H1 (cell line): Measurements from ENCODE around the gene TADA2B. TPM values are rescaled to one million over a fixed set of nuclear protein-coding genes. Genes with fewer than 3 reads are reported as not detected.

Source experiments
- CTCF ChIA-PET: fragments of 300-600 bp; sonication (Branson Sonifier 250); formaldehyde crosslinking; loops from one replicate; lab custom pipeline; 2021; ENCODE audit not compliant: partially characterized antibody; lab: Charles Lee
- POLR2A ChIA-PET: fragments of 300-600 bp; sonication (Branson Sonifier 250); formaldehyde crosslinking; loops from one replicate; lab custom pipeline; 2021; ENCODE audit warnings: inconsistent platforms; ENCODE audit not compliant: partially characterized antibody; lab: Charles Lee
- DNase-seq, 2 experiments: peaks; one replicate each; pipeline versions ENCODE4 v3.0.0 to v3.0.0-alpha.2; 2010 to 2022; ENCODE audit warnings: low spot score in 2 of 2, low read depth in 1 of 2, mixed read lengths in 1 of 2
- FAIRE-seq: peaks from 2 replicates; lab custom pipeline; 2011; peaks lifted over from hg19 to GRCh38; lab: Jason Lieb, UNC
- H2AFZ ChIP-seq: 2 replicates; pipeline ENCODE4 v1.8.1; 2012; ENCODE audit warnings: low read length, inconsistent platforms
- H2AK5ac ChIP-seq: 2 replicates; pipeline ENCODE4 v1.6.1; 2013; ENCODE audit warnings: low read depth, low read length
- H2BK120ac ChIP-seq: replicated peaks from 2 replicates; pipeline ENCODE3; 2013; ENCODE audit warnings: low read depth, low read length, inconsistent platforms
- H2BK12ac ChIP-seq: 2 replicates; pipeline ENCODE4 v1.6.1; 2013; ENCODE audit warnings: low read depth, low read length
- H2BK15ac ChIP-seq: 2 replicates; pipeline ENCODE4 v1.6.1; 2013; ENCODE audit warnings: low read length
- H2BK20ac ChIP-seq: 2 replicates; pipeline ENCODE4 v1.6.1; 2013; ENCODE audit warnings: low read length
- H2BK5ac ChIP-seq: 2 replicates; pipeline ENCODE4 v1.6.1; 2013; ENCODE audit warnings: low read depth, low read length
- H3K14ac ChIP-seq: 2 replicates; pipeline ENCODE4 v1.6.1; 2013; ENCODE audit warnings: inconsistent platforms; ENCODE audit not compliant: insufficient read length
- H3K18ac ChIP-seq: 2 replicates; pipeline ENCODE4 v1.6.1; 2013; ENCODE audit warnings: low read length; ENCODE audit errors: extremely low read depth
- H3K23ac ChIP-seq: 2 replicates; pipeline ENCODE4 v1.6.1; 2013; ENCODE audit warnings: inconsistent platforms; ENCODE audit not compliant: insufficient read length
- H3K23me2 ChIP-seq: 2 replicates; pipeline ENCODE4 v1.6.1; 2013; ENCODE audit warnings: low read depth, low read length
- H3K27ac ChIP-seq: 2 replicates; pipeline ENCODE4 v1.6.1; 2011; ENCODE audit warnings: low read depth, low read length, inconsistent platforms
- H3K27me3 ChIP-seq, 4 experiments: replicated peaks in 1 of 4; 1 replicate in 1 of 4; 2 replicates in 3 of 4; pipeline versions ENCODE4 v1.6.1 to v1.8.1; 2011 to 2013; ENCODE audit warnings: low read length in 3 of 4, mild to moderate bottlenecking in 3 of 4, inconsistent platforms in 2 of 4, mixed read lengths in 2 of 4, moderate library complexity in 1 of 4; ENCODE audit not compliant: control insufficient read depth in 3 of 4, insufficient read depth in 3 of 4; ENCODE audit errors: extremely low read depth in 1 of 4
- H3K36me3 ChIP-seq, 4 experiments: 2 replicates each; pipeline versions ENCODE4 v1.6.1 to v1.8.1; 2011 to 2013; ENCODE audit warnings: mild to moderate bottlenecking in 4 of 4, low read length in 3 of 4, moderate library complexity in 2 of 4, control low read depth in 1 of 4, inconsistent platforms in 1 of 4; ENCODE audit not compliant: insufficient read depth in 4 of 4, control insufficient read depth in 2 of 4
- H3K4ac ChIP-seq: replicated peaks from 2 replicates; pipeline ENCODE3; 2013; ENCODE audit warnings: low read length, low read depth, mixed read lengths, inconsistent platforms; ENCODE audit not compliant: insufficient read length
- H3K4me1 ChIP-seq, 4 experiments: replicated peaks in 1 of 4; 1 replicate in 1 of 4; 2 replicates in 3 of 4; pipeline versions ENCODE4 v1.6.1 to v1.8.1; 2011 to 2013; ENCODE audit warnings: low read length in 3 of 4, inconsistent platforms in 2 of 4, mixed read lengths in 1 of 4; ENCODE audit not compliant: insufficient read depth in 4 of 4, control insufficient read depth in 3 of 4
- H3K4me2 ChIP-seq, 2 experiments: 2 replicates each; pipeline versions ENCODE4 v1.6.1 to v1.8.1; 2011 to 2013; ENCODE audit warnings: low read depth in 2 of 2, low read length in 2 of 2, control low read depth in 1 of 2, inconsistent platforms in 1 of 2, mild to moderate bottlenecking in 1 of 2; ENCODE audit not compliant: insufficient read depth in 1 of 2
- H3K4me3 ChIP-seq, 4 experiments: fragments of 200-600, 300-600 bp in 1 of 4; sonication (generic), shearing (Covaris generic), sonication (Bioruptor Twin) in 1 of 4; 2 replicates each; pipeline versions ENCODE4 v1.5.1 to v1.8.1; 2011 to 2016; ENCODE audit warnings: low read length in 4 of 4, low read depth in 3 of 4, control low read depth in 2 of 4, inconsistent platforms in 2 of 4, mild to moderate bottlenecking in 2 of 4, mixed read lengths in 1 of 4, moderate library complexity in 1 of 4; ENCODE audit not compliant: insufficient read depth in 2 of 4; ENCODE audit errors: extremely low read depth in 1 of 4
- H3K56ac ChIP-seq: replicated peaks from 2 replicates; pipeline ENCODE3; 2013; ENCODE audit warnings: low read depth, mild to moderate bottlenecking, mixed read lengths, low read length, inconsistent platforms; ENCODE audit not compliant: insufficient read length
- H3K79me1 ChIP-seq: 2 replicates; pipeline ENCODE4 v1.6.1; 2013; ENCODE audit warnings: low read depth, low read length, control low read depth
- H3K79me2 ChIP-seq, 2 experiments: 2 replicates each; pipeline versions ENCODE4 v1.6.1 to v1.8.1; 2012 to 2013; ENCODE audit warnings: low read length in 2 of 2, mild to moderate bottlenecking in 2 of 2, inconsistent platforms in 1 of 2; ENCODE audit not compliant: insufficient read depth in 2 of 2, control insufficient read depth in 1 of 2
- H3K9ac ChIP-seq, 4 experiments: replicated peaks in 1 of 4; 1 replicate in 1 of 4; 2 replicates in 3 of 4; pipeline versions ENCODE4 v1.6.1 to v1.8.1; 2011 to 2013; ENCODE audit warnings: low read depth in 3 of 4, low read length in 3 of 4, control low read depth in 2 of 4, mild to moderate bottlenecking in 2 of 4, moderate library complexity in 2 of 4, inconsistent platforms in 1 of 4; ENCODE audit errors: extremely low read depth in 1 of 4
- H3K9me3 ChIP-seq, 2 experiments: 2 replicates each; pipeline versions ENCODE4 v1.6.1 to v1.8.1; 2012 to 2013; ENCODE audit warnings: mild to moderate bottlenecking in 2 of 2, moderate library complexity in 2 of 2, control low read depth in 1 of 2, inconsistent platforms in 1 of 2, low read depth in 1 of 2, low read length in 1 of 2, mixed read lengths in 1 of 2; ENCODE audit not compliant: insufficient read depth in 2 of 2
- H4K20me1 ChIP-seq, 2 experiments: replicated peaks in 1 of 2; 2 replicates each; pipeline versions ENCODE3 to v1.8.1; 2011 to 2013; ENCODE audit warnings: inconsistent platforms in 2 of 2, low read length in 2 of 2, mild to moderate bottlenecking in 1 of 2; ENCODE audit not compliant: insufficient read depth in 2 of 2, control insufficient read depth in 1 of 2
- H4K5ac ChIP-seq: 2 replicates; pipeline ENCODE4 v1.6.1; 2013; ENCODE audit warnings: low read length, low read depth, mixed read lengths, inconsistent platforms; ENCODE audit not compliant: insufficient read length
- H4K8ac ChIP-seq: 2 replicates; pipeline ENCODE4 v1.8.0; 2013; ENCODE audit warnings: mild to moderate bottlenecking, moderate library complexity, low read length, inconsistent platforms; ENCODE audit not compliant: insufficient read depth; ENCODE audit errors: extremely low read depth
- H4K91ac ChIP-seq: replicated peaks from 2 replicates; pipeline ENCODE3; 2013; ENCODE audit warnings: low read length, mixed read lengths, inconsistent platforms; ENCODE audit not compliant: insufficient read length
- NANOG ChIP-seq: IDR thresholded peaks from 2 replicates; pipeline ENCODE4 v1.6.1; 2011; ENCODE audit warnings: low read length, low read depth, mild to moderate bottlenecking, inconsistent platforms; ENCODE audit not compliant: insufficient read depth, poor library complexity, severe bottlenecking
- RFX5 ChIP-seq: IDR thresholded peaks from 2 replicates; pipeline ENCODE4 v1.6.1; 2011; ENCODE audit warnings: low read depth, low read length, improper control_type of control experiment, borderline replicate concordance
- SP4 ChIP-seq: IDR thresholded peaks from 2 replicates; pipeline ENCODE4 v1.6.1; 2012; ENCODE audit warnings: low read length, inconsistent platforms
- WGBS, 2 experiments: shearing (Covaris generic) in 1 of 2; methylation state at CpG; one replicate each; pipeline versions ENCODE4 v1.1.6 to v1.1.7; 2013 to 2015; ENCODE audit warnings: low lambda C conversion rate in 2 of 2, mixed read lengths in 2 of 2, inconsistent platforms in 1 of 2, low coverage in 1 of 2, missing lambda C conversion rate in 1 of 2; ENCODE audit not compliant: insufficient replicate concordance in 2 of 2, insufficient coverage in 1 of 2, insufficient read length in 1 of 2; ENCODE audit errors: extremely low coverage in 1 of 2, missing lambda C conversion rate in 1 of 2; 5-methylcytosine and 5-hydroxymethylcytosine counted together
- polyA plus RNA-seq, 7 experiments: library from polyadenylated mRNA; depleted of rRNA in 3 of 7; stranded (reverse) in 5 of 7; unstranded in 2 of 7; fragments of >200 nt in 5 of 7; fragments of 200-250 nt in 2 of 7; gene quantifications; 1 replicate in 5 of 7; 2 replicates in 1 of 7; 4 replicates in 1 of 7; pipeline versions ENCODE4 v1.2.1 to v1.2.3, GENCODE V29; 2011 to 2013; ENCODE audit warnings: missing spikeins in 2 of 7, mixed read lengths in 2 of 7
- total RNA-seq: library from RNA; stranded (reverse); fragmentation: NEBNext Ultra II Directional; extraction: Animal tissue kit (Norgen Biotek cat#: 25700); gene quantifications from 2 replicates; pipeline ENCODE4 v1.2.1, GENCODE V29; 2021

Gene TADA2B
- total and polyA plus RNA-seq, 2 of the 8 experiments (the other 6 are each of a cell fraction or from before 2014, with no cell fraction given) = 5.7 to 12.1 TPM

DNA sequence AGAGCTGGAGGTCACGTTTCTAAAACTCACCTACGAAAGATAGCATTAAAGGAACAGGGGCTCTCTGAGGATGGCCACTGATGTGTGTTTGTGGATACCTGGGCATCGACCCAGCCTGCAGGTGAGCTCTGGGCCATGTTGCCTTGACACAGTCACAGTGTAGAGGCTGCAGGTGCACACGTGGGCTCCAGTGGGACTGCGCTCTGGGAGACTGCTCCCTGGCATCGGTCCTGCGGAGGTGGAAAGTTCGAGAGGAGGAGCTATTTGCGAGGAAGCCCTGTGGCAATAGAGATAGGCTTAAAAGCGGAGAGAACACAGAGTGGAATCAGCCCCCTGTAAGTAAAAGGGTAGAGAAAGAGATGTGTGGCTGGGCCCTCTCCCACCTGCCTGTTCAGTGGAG lies 12.3 kb upstream of the TADA2B start:
- no peaks in the 10 kb centered on the region for H3K9me3 ChIP-seq
- 0 out of 2 replicates have a peak, but pooled peaks cover 3% of the 10 kb centered on the region for H3K79me1 ChIP-seq
- no peak overlapping the region for H3K9ac ChIP-seq
- no peak overlapping the region for H2AFZ ChIP-seq
- H3K18ac ChIP-seq = no peak overlapping the region
- ChIA-PET POLR2A (interaction anchor here (1.3 kb wide), 1 partner anchor 10 kb away, joined by 3 read pairs; no protein-coding TSS in a partner anchor), CTCF (interaction anchor here (0.9 to 1.5 kb wide), 5 partner anchors 11 to 147 kb away, joined by 3 to 5 read pairs (median 4); partner anchors contain the start of gene GRPEL1)
- H3K79me2 ChIP-seq = no peaks in the 10 kb centered on the region
- no peak overlapping the region for H2BK120ac ChIP-seq
- H3K36me3 ChIP-seq = peaks cover 4 to 32% (median 21%) of the 10 kb centered on the region in 4 experiments; a peak in 7 of 8 replicates
- H2AK5ac ChIP-seq = no peak overlapping the region
- peaks cover 8 to 22% of the 10 kb centered on the region in 2 experiments for H4K20me1 ChIP-seq
- no peaks in the 10 kb centered on the region for H3K27me3 ChIP-seq
- no peak overlapping the region for H3K23ac ChIP-seq
- H4K5ac ChIP-seq = no peak overlapping the region
- H3K4me2 ChIP-seq = no peak overlapping the region
- DNase-seq (no peak), FAIRE-seq (no peak)
- H3K23me2 ChIP-seq = peaks cover 10% of the 10 kb centered on the region; the same call in 1 of the 2 replicates
- H2BK5ac ChIP-seq = no peak overlapping the region
- no peak overlapping the region for H4K8ac ChIP-seq
- H3K4me1 ChIP-seq = no peaks in the 10 kb centered on the region
- H3K27ac ChIP-seq = no peak overlapping the region
- no peak overlapping the region for H4K91ac ChIP-seq
- H3K4ac ChIP-seq = no peak overlapping the region
- no peak overlapping the region for H3K14ac ChIP-seq
- H2BK12ac ChIP-seq = no peak overlapping the region
- no peak overlapping the region for H2BK15ac ChIP-seq
- no peak overlapping the region for H3K4me3 ChIP-seq
- no peak overlapping the region for H3K56ac ChIP-seq
- WGBS, 2 experiments = 90% methylated on average over 10 of the region's 10 CpGs; no CpG with 5 or more reads in 1 of the 2 experiments
- no peak overlapping the region for H2BK20ac ChIP-seq
- TF ChIP-seq SP4 (no peak), NANOG (no peak), RFX5 (no peak)
